Psoas muscle (tissue), 8 donors: Measurements from ENCODE around the gene GPC6. TPM values are rescaled to one million over a fixed set of nuclear protein-coding genes. Genes with fewer than 3 reads are reported as not detected.

Experiments used
- ATAC-seq, 4 donors: fragments of 200-7000 bp; cut with Tn5 transposase; one replicate each; pipeline ENCODE4 v1.9.1; 2020; ENCODE audit warnings: moderate library complexity in 3 of 4, mild to moderate bottlenecking in 2 of 4
- DNase-seq, 2 donors: peaks; one replicate each; pipeline ENCODE4 v3.0.0-alpha.2; 2020
- H3K27ac ChIP-seq: fragments of 200-600 bp; one replicate; pipeline ENCODE4 v1.8.0; 2022
- H3K27me3 ChIP-seq, 3 donors: fragments of 200-600 bp in 1 of 3; one replicate each; pipeline versions ENCODE4 v1.6.1 to v1.8.0; 2013 to 2022; ENCODE audit warnings: low read length in 2 of 3, mild to moderate bottlenecking in 2 of 3, moderate library complexity in 1 of 3; ENCODE audit not compliant: insufficient read depth in 3 of 3
- H3K36me3 ChIP-seq, 2 donors: fragments of 200-600 bp in 1 of 2; one replicate each; pipeline versions ENCODE4 v1.6.1 to v1.8.0; 2013 to 2022; ENCODE audit warnings: low read depth in 1 of 2, mild to moderate bottlenecking in 1 of 2, moderate library complexity in 1 of 2; ENCODE audit not compliant: insufficient read depth in 1 of 2
- H3K4me1 ChIP-seq: fragments of 200-600 bp; one replicate; pipeline ENCODE4 v1.8.0; 2022
- H3K4me3 ChIP-seq: fragments of 200-600 bp; one replicate; pipeline ENCODE4 v1.8.0; 2022; ENCODE audit warnings: mild to moderate bottlenecking
- H3K9me3 ChIP-seq: fragments of 200-600 bp; one replicate; pipeline ENCODE4 v1.8.0; 2022
- WGBS, 3 donors: extraction: QIAGEN DNeasy Blood & Tissue Kit; methylation state at CpG; one replicate each; pipeline versions ENCODE4 v1.1.6 to v1.1.7; 2013; 5-methylcytosine and 5-hydroxymethylcytosine counted together
- intact Hi-C, 2 donors: fragments of 100-400 bp; cut with DNase I; formaldehyde crosslinking; loops; one replicate each; pipeline versions ENCODE4 v1.11.0 to v1.14.2; 2022
- polyA plus RNA-seq, 3 donors: library from polyadenylated mRNA; stranded (reverse); fragments of 200-250 nt; gene quantifications; one replicate each; pipeline ENCODE4 v1.2.3, GENCODE V29; 2013
- total RNA-seq, 4 donors: library from RNA; stranded (reverse); fragmentation: NEBNext Ultra II Directional in 2 of 4; extraction: Animal tissue kit (Norgen Biotek cat#: 25700) in 2 of 4; gene quantifications; one replicate each; pipeline versions ENCODE4 v1.2.1 to v1.2.4, GENCODE V29; 2021 to 2023
- TF ChIP-seq, protein P1 (sequence below): fragments of 200-600 bp; IDR thresholded peaks from one replicate; pipeline ENCODE4 v1.8.0; 2022; ENCODE audit warnings: antibody characterized with exemption
- donor health status: healthy with polysubstance abuse.
- donor health status: DM: no; HTN: no; CAD: no; lungs with moderate emphysema.
- donor health status: Bipolar disorder and iron deficiency.
- donor health status: healthy.
- donor health status: DM: yes; HTN: yes; CAD: no.
- donor health status: DM: no; HTN: no; CAD: no.
- donor health status: DM: no; HTN: no; CAD: no.
- donor health status: DM: yes; HTN: yes; CAD: no.

Gene GPC6
- total and polyA plus RNA-seq, 7 donors, result 0.07 to 3.7 (median 0.57) TPM

GRCh38 chr13:94188201-94188854 is 961.7 kb downstream of the GPC6 start:
- DNase-seq, result no peak

DNA sequence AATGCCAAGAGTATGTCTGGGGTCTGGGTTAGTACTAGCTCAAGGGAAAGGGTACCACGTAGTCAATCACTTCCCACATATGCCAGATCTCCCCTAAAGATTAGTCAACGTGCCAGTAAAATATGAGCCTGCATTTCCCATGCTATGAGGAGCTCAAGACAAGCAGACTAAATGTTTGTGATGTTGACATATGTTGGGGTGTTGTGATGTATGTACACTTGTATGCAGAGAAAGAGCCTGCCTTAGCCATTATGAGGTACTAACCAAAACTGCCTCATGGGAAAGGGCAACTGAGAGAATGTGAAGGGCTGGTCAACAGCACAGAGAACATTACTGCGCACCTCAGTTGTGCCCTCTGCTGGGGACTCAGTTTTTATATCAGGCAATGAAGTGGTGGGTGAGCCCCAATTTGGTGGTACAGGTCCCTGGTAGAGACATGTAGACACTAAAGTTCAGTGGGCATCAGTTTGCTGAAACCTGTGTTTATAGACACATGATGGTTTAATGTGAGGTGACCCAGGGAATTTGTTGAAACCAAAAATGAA is 965.9 kb downstream of the GPC6 start:
- intact Hi-C loops, result no loop called here
- Histone ChIP-seq H3K4me1 (no peaks in the 10 kb centered on the region), H3K36me3 (no peaks in the 10 kb centered on the region), H3K27ac (no peak overlapping the region), H3K9me3 (no peaks in the 10 kb centered on the region), H3K4me3 (no peak overlapping the region), H3K27me3 (no peaks in the 10 kb centered on the region)
- TF ChIP-seq, protein P1, sequence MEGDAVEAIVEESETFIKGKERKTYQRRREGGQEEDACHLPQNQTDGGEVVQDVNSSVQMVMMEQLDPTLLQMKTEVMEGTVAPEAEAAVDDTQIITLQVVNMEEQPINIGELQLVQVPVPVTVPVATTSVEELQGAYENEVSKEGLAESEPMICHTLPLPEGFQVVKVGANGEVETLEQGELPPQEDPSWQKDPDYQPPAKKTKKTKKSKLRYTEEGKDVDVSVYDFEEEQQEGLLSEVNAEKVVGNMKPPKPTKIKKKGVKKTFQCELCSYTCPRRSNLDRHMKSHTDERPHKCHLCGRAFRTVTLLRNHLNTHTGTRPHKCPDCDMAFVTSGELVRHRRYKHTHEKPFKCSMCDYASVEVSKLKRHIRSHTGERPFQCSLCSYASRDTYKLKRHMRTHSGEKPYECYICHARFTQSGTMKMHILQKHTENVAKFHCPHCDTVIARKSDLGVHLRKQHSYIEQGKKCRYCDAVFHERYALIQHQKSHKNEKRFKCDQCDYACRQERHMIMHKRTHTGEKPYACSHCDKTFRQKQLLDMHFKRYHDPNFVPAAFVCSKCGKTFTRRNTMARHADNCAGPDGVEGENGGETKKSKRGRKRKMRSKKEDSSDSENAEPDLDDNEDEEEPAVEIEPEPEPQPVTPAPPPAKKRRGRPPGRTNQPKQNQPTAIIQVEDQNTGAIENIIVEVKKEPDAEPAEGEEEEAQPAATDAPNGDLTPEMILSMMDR, result peak; percentile 15
- ATAC-seq, result peak in 1 of 4 donors; percentile 34
- no peak for DNase-seq
- WGBS, 3 donors, result 53 to 67% (median 60%) methylated on average over 3 of the region's 3 CpGs

More at GRCh38 chr13:94188201-94188854, 961.7 kb downstream of the GPC6 start:
- Histone ChIP-seq H3K4me1 (no peaks in the 10 kb centered on the region), H3K36me3 (no peaks in the 10 kb centered on the region), H3K9me3 (no peaks in the 10 kb centered on the region), H3K27me3 (no peaks in the 10 kb centered on the region), H3K4me3 (no peak overlapping the region), H3K27ac (no peak overlapping the region)
- TF ChIP-seq, protein P1, result no peak
- no peak for ATAC-seq
- 67 to 81% (median 70%) methylated on average over 5 of the region's 5 CpGs for WGBS, 3 donors
- intact Hi-C loops, result no loop called here

GRCh38 chr13:94195715-94196114 is 969.1 kb downstream of the GPC6 start:
- no peak for DNase-seq
- 83 to 98% (median 90%) methylated on average over 2 of the region's 2 CpGs for WGBS, 3 donors
- Histone ChIP-seq H3K27me3 (no peaks in the 10 kb centered on the region), H3K27ac (no peak overlapping the region), H3K4me1 (no peaks in the 10 kb centered on the region), H3K4me3 (no peak overlapping the region), H3K9me3 (no peaks in the 10 kb centered on the region), H3K36me3 (no peaks in the 10 kb centered on the region)
- no peak for ATAC-seq
- intact Hi-C loops, result no loop called here
- TF ChIP-seq, protein P1, result no peak

DNA sequence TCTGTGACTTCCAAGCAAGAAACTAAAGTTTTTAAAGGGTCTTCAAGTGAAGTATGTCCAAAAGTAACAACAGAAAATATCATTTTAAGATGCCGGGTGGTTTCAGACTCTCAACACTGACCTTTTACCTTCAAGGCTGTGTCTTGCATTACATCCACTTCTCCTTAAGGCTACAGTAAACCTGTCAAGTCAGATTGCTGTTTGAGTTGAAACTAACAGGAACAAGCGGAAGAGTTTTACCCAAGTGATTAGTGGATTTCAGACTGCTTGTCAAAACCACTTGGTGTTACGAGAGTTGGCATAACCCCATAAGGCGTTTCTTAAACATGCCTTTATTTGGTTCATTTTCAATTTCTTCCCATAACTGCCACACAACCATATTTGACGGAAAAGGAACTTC is 969.8 kb downstream of the GPC6 start:
- ATAC-seq (no peak), DNase-seq (no peak)
- 86 to 89% (median 87%) methylated on average over 5 of the region's 5 CpGs for WGBS, 3 donors
- Histone ChIP-seq H3K36me3 (no peaks in the 10 kb centered on the region), H3K27ac (no peak overlapping the region), H3K4me1 (no peaks in the 10 kb centered on the region), H3K9me3 (no peaks in the 10 kb centered on the region), H3K27me3 (no peaks in the 10 kb centered on the region), H3K4me3 (no peak overlapping the region)
- TF ChIP-seq, protein P1, result no peak
- intact Hi-C loops, result no loop called here
